ENCODE results near the gene PXDC1. TPM values are rescaled to one million over a fixed set of nuclear protein-coding genes. Genes with fewer than 3 reads are reported as not detected.
A peak's percentile ranks its signal among the peaks of the same experiment; 100 is the strongest.

PXDC1 gene
- total RNA-seq, 1 experiment from 2014 or later, result 30.8 TPM

DNA sequence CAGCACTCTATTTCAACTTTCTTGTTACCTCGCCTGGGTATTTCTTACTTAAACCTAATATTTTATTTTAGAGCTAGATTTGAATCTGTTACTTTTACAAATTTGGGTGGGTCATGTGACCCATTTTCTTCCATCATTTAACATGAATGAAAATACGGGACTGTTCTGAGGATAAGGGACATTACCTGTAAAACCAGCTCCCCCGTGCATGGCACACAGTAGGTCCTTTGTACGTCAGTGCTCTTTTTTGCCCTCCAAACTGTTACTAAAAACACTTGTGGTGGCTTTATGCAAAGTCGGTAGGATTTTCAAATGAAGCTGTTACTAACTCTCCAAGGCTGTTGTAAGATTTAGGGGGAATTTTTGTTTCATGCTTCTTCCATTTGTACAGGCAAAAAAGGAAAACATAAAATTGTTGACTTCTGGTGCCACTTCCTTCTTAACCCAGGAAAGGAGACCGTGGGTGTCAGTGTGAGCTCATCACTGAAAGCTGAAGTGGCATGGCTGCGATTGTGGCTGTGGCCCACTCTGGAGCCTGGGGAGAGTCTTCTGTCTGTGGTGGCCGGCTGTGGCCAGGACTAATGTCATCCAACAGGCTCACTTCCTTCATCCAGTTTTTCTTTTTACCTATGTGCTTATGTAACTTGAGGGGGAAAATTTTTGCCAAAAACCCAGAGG lies 40.2 kb upstream of the PXDC1 start:
- H3K4me1 ChIP-seq (replicated peaks; ENCODE audit: insufficient read depth), result peaks cover 21% of the 10 kb centered on the region
- no peaks in the 10 kb centered on the region for H3K79me2 ChIP-seq (ENCODE audit: low read depth)
- H3K9me2 ChIP-seq (ENCODE audit: insufficient read depth), result no peaks in the 10 kb centered on the region
- BruUV-seq (replicated peaks), result no TSS peak
- DNase-seq, result no peak
- no peak overlapping the region for H2AFZ ChIP-seq
- TF ChIP-seq EZH2 (IDR thresholded peaks at IDR 0.05; ENCODE audit: low read depth), result no peak
- TF ChIP-seq, protein P1, sequence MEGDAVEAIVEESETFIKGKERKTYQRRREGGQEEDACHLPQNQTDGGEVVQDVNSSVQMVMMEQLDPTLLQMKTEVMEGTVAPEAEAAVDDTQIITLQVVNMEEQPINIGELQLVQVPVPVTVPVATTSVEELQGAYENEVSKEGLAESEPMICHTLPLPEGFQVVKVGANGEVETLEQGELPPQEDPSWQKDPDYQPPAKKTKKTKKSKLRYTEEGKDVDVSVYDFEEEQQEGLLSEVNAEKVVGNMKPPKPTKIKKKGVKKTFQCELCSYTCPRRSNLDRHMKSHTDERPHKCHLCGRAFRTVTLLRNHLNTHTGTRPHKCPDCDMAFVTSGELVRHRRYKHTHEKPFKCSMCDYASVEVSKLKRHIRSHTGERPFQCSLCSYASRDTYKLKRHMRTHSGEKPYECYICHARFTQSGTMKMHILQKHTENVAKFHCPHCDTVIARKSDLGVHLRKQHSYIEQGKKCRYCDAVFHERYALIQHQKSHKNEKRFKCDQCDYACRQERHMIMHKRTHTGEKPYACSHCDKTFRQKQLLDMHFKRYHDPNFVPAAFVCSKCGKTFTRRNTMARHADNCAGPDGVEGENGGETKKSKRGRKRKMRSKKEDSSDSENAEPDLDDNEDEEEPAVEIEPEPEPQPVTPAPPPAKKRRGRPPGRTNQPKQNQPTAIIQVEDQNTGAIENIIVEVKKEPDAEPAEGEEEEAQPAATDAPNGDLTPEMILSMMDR (conservative IDR thresholded peaks at IDR 0.05), result no peak
- no peaks in the 10 kb centered on the region for H3K36me3 ChIP-seq (ENCODE audit: low read depth)
- H3K27me3 ChIP-seq (ENCODE audit: insufficient read depth, low read depth), result no peaks in the 10 kb centered on the region
- H3F3A ChIP-seq (ENCODE audit: insufficient read depth, low read depth), result peaks cover 4% of the 10 kb centered on the region; the same call in 1 of the 2 replicates
- no peak overlapping the region for H3K4me3 ChIP-seq
- no peak overlapping the region for H3K4me2 ChIP-seq
- H4K20me1 ChIP-seq (ENCODE audit: insufficient read depth), result no peaks in the 10 kb centered on the region
- no peak overlapping the region for H3K27ac ChIP-seq
- ChIA-PET CTCF (no interaction called here), POLR2A (ENCODE audit: unreplicated experiment) (no interaction called here)
- no peaks in the 10 kb centered on the region for H3K9me3 ChIP-seq (ENCODE audit: insufficient read depth, low read depth)
- intact Hi-C loops (cut with micrococcal nuclease; ENCODE audit: unreplicated experiment), result no loop called here

DNA sequence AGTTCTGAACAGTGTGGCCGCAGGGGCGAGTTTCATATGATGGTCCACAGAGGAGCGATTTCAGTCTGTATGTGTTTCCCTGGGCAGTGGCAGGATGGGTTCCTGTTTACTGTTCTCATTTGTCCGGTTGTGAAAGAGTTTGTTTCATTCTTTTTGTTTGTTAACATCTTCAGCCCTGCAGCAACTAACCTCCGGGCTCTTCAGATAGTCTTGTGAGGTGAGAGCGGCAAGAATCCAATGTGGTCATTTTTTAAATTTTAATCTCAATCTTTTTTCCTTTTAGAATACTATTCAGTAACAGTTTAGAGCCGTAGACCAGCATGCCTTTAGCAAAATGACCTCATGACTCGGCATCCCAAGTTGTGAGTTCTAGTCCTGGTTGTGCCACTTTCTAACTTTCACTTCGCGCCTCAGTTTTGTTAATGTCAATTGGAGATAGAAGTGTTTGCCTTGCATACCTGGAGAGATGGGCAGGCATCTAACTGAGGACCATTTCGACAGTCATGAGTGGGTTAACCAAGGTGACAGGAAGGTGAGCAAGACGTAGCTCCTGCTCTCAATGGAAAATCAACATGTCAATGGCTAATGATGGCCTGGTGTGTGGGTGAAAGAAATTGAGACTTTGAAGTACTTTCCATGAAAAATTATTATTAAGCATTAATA lies 38.5 kb upstream of the PXDC1 start:
- Histone ChIP-seq H3K27ac (no peak overlapping the region), H4K20me1 (ENCODE audit: insufficient read depth) (no peaks in the 10 kb centered on the region), H3K79me2 (ENCODE audit: low read depth) (no peaks in the 10 kb centered on the region), H2AFZ (no peak overlapping the region), H3K9me3 (ENCODE audit: insufficient read depth, low read depth) (no peaks in the 10 kb centered on the region), H3K4me1 (replicated peaks; ENCODE audit: insufficient read depth) (peaks cover 31% of the 10 kb centered on the region), H3K4me3 (no peak overlapping the region), H3K4me2 (peak overlapping the region; percentile 58; the same call in 1 of the 2 replicates), H3K9me2 (ENCODE audit: insufficient read depth) (no peaks in the 10 kb centered on the region), H3K27me3 (ENCODE audit: insufficient read depth, low read depth) (no peaks in the 10 kb centered on the region), H3F3A (ENCODE audit: insufficient read depth, low read depth) (peaks cover 15% of the 10 kb centered on the region; the same call in 1 of the 2 replicates), H3K36me3 (ENCODE audit: low read depth) (no peaks in the 10 kb centered on the region)
- ChIA-PET POLR2A (ENCODE audit: unreplicated experiment) (no interaction called here), CTCF (no interaction called here)
- no peak for TF ChIP-seq EZH2 (IDR thresholded peaks at IDR 0.05; ENCODE audit: low read depth)
- TF ChIP-seq, protein P1 (conservative IDR thresholded peaks at IDR 0.05), result no peak
- BruUV-seq (replicated peaks), result no TSS peak
- intact Hi-C loops (cut with micrococcal nuclease; ENCODE audit: unreplicated experiment), result no loop called here
- no peak for DNase-seq

DNA sequence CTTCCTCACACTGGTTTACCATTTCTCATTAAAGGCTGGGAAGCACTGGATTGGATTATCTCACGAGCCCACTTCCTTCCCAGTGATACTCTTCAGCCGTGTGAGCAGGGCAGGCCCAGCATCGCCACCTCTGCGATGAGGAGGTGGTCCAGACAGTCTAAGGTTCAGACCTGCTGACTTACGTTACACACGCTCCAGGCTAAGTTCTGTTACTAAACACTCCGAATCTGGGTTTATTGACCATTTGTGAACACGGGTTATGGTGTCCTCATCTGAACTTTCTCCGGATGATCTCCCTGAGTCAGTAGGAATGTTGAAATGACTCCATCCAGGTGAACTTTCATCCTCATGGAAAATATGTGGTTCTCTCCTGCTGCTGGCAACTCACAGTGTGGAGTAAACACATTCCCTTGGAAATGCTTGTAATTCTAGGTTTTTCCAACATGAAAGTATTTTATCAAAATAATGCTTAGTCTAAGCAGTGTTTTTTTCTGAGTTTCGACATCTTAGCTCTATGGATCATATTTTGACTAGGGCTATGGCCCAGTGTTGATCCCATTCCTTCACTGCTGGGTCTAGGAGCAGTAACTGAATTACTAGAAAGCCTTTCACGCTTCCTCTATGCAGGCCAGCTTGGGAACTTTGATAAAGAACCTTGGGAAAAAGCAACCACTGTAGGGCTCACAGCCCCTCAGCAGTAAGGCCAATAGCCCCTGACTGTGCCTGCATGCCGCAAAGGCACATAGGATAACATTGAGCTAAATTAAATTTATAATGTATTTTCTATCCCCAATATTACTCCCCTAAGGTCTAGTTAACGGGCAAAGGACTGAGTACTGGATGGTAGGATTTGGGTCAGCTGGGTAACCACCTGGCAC lies 37.7 kb upstream of the PXDC1 start:
- Histone ChIP-seq H2AFZ (no peak overlapping the region), H3K4me3 (no peak overlapping the region), H3K4me2 (peak overlapping the region; percentile 58), H3K9me3 (ENCODE audit: insufficient read depth, low read depth) (no peaks in the 10 kb centered on the region), H4K20me1 (ENCODE audit: insufficient read depth) (no peaks in the 10 kb centered on the region), H3K27me3 (ENCODE audit: insufficient read depth, low read depth) (no peaks in the 10 kb centered on the region), H3K79me2 (ENCODE audit: low read depth) (no peaks in the 10 kb centered on the region), H3K27ac (0 out of 2 replicates have a peak overlapping the region, but pooled peaks have one; percentile 37), H3K36me3 (ENCODE audit: low read depth) (no peaks in the 10 kb centered on the region), H3K4me1 (replicated peaks; ENCODE audit: insufficient read depth) (peaks cover 31% of the 10 kb centered on the region), H3K9me2 (ENCODE audit: insufficient read depth) (no peaks in the 10 kb centered on the region), H3F3A (ENCODE audit: insufficient read depth, low read depth) (peaks cover 15% of the 10 kb centered on the region; the same call in 1 of the 2 replicates)
- ChIA-PET POLR2A (ENCODE audit: unreplicated experiment) (no interaction called here), CTCF (no interaction called here)
- BruUV-seq (replicated peaks), result no TSS peak
- peak in 1 of 2 experiments; percentile 64 for DNase-seq
- intact Hi-C loops (cut with micrococcal nuclease; ENCODE audit: unreplicated experiment), result no loop called here
- TF ChIP-seq, protein P1 (conservative IDR thresholded peaks at IDR 0.05), result no peak
- TF ChIP-seq EZH2 (IDR thresholded peaks at IDR 0.05; ENCODE audit: low read depth), result no peak
